Keratinocyte (primary cell): ENCODE results near the gene MGLL.

Experiments used
- CTCF ChIP-seq, 3 experiments: IDR thresholded peaks in 1 of 3; conservative IDR thresholded peaks in 1 of 3; optimal IDR thresholded peaks in 1 of 3; 2 replicates in 2 of 3; 3 replicates in 1 of 3; pipeline versions ENCODE3 to v1.5.1; 2011; ENCODE audit warnings: low read length in 3 of 3, mild to moderate bottlenecking in 3 of 3, moderate library complexity in 2 of 3, control low read depth in 1 of 3, inconsistent platforms in 1 of 3; ENCODE audit not compliant: insufficient read depth in 2 of 3; ENCODE audit errors: extremely low read depth in 1 of 3
- EZH2 ChIP-seq: IDR thresholded peaks from one replicate; pipeline ENCODE4 v1.6.1; 2012; ENCODE audit warnings: inconsistent platforms, mild to moderate bottlenecking, low read length, moderate library complexity

GRCh38 chr3:127765735-127766134, 56.6 kb downstream of the MGLL start:
- no peak for TF ChIP-seq CTCF (optimal IDR thresholded peaks at IDR 0.05 in 1 of 3, IDR thresholded peaks at IDR 0.05 in 1 of 3, conservative IDR thresholded peaks at IDR 0.05 in 1 of 3; ENCODE audit: extremely low read depth in 1 of 3, insufficient read depth in 2 of 3, low read length in 3 of 3)
- no peak for TF ChIP-seq EZH2
